H9 (cell line): ENCODE data around the gene FOXC2. TPM values are rescaled to one million over a fixed set of nuclear protein-coding genes. Genes with fewer than 3 reads are reported as not detected.
A peak's percentile ranks its signal among the peaks of the same experiment; 100 is the strongest.

ENCODE experiments used
- DNase-seq: peaks from one replicate; pipeline ENCODE4 v3.0.0-alpha.2; 2017
- H2AFZ ChIP-seq: one replicate; pipeline ENCODE4 v1.6.1; 2013; ENCODE audit warnings: mild to moderate bottlenecking, low read length, control low read depth, moderate library complexity
- H2AK5ac ChIP-seq: 2 replicates; pipeline ENCODE4 v1.6.1; 2013; ENCODE audit warnings: low read length, control low read depth, mixed read lengths; ENCODE audit not compliant: insufficient read length
- H2BK120ac ChIP-seq: one replicate; pipeline ENCODE4 v1.6.1; 2013; ENCODE audit warnings: low read depth, mild to moderate bottlenecking, low read length, control low read depth, inconsistent platforms; ENCODE audit not compliant: poor library complexity, severe bottlenecking
- H2BK12ac ChIP-seq: 2 replicates; pipeline ENCODE4 v1.6.1; 2013; ENCODE audit warnings: low read length, control low read depth, mixed read lengths, low read depth; ENCODE audit not compliant: insufficient read length
- H2BK15ac ChIP-seq: 2 replicates; pipeline ENCODE4 v1.6.1; 2013; ENCODE audit warnings: low read depth, low read length, control low read depth
- H2BK20ac ChIP-seq: one replicate; pipeline ENCODE4 v1.6.1; 2013; ENCODE audit warnings: low read depth, mild to moderate bottlenecking, low read length, control low read depth, inconsistent platforms; ENCODE audit not compliant: poor library complexity, severe bottlenecking
- H2BK5ac ChIP-seq: 2 replicates; pipeline ENCODE4 v1.6.1; 2013; ENCODE audit warnings: low read length, control low read depth, mixed read lengths; ENCODE audit not compliant: insufficient read length
- H3K14ac ChIP-seq: 2 replicates; pipeline ENCODE4 v1.6.1; 2013; ENCODE audit warnings: low read length, control low read depth; ENCODE audit not compliant: insufficient read depth
- H3K18ac ChIP-seq: 2 replicates; pipeline ENCODE4 v1.6.1; 2013; ENCODE audit warnings: low read depth, mild to moderate bottlenecking, mixed read lengths, low read length, control low read depth; ENCODE audit not compliant: insufficient read length
- H3K23ac ChIP-seq: 2 replicates; pipeline ENCODE4 v1.6.1; 2013; ENCODE audit warnings: low read length, control low read depth, mixed read lengths, low read depth; ENCODE audit not compliant: insufficient read length
- H3K23me2 ChIP-seq: 2 replicates; pipeline ENCODE4 v1.6.1; 2013; ENCODE audit warnings: low read depth, mild to moderate bottlenecking, mixed read lengths, low read length, control low read depth; ENCODE audit not compliant: insufficient read length, poor library complexity, severe bottlenecking
- H3K27ac ChIP-seq: 2 replicates; pipeline ENCODE4 v1.5.1; 2013; ENCODE audit warnings: low read length, control low read depth, mixed read lengths, low read depth; ENCODE audit not compliant: insufficient read length
- H3K27me3 ChIP-seq: 2 replicates; pipeline ENCODE4 v1.6.1; 2013; ENCODE audit warnings: low read length, control low read depth, inconsistent platforms; ENCODE audit not compliant: insufficient read depth
- H3K4ac ChIP-seq: 2 replicates; pipeline ENCODE4 v1.6.1; 2013; ENCODE audit warnings: low read depth, mild to moderate bottlenecking, control low read depth, inconsistent platforms, low read length, moderate library complexity
- H3K4me1 ChIP-seq: 2 replicates; pipeline ENCODE4 v1.6.1; 2013; ENCODE audit warnings: low read length, control low read depth, inconsistent platforms; ENCODE audit not compliant: insufficient read depth
- H3K4me2 ChIP-seq: 2 replicates; pipeline ENCODE4 v1.6.1; 2013; ENCODE audit warnings: low read length, control low read depth, mixed read lengths; ENCODE audit not compliant: insufficient read length, insufficient read depth
- H3K56ac ChIP-seq: 2 replicates; pipeline ENCODE4 v1.6.1; 2013; ENCODE audit warnings: low read depth, mild to moderate bottlenecking, mixed read lengths, low read length, control low read depth; ENCODE audit not compliant: insufficient read length
- H3K79me1 ChIP-seq: 2 replicates; pipeline ENCODE4 v1.6.1; 2013; ENCODE audit warnings: low read depth, mild to moderate bottlenecking, moderate library complexity, low read length, control low read depth, inconsistent platforms; ENCODE audit not compliant: insufficient read depth, poor library complexity, severe bottlenecking
- H3K79me2 ChIP-seq: 2 replicates; pipeline ENCODE4 v1.6.1; 2013; ENCODE audit warnings: low read length, control low read depth, inconsistent platforms; ENCODE audit not compliant: insufficient read depth
- H3K9ac ChIP-seq: 2 replicates; pipeline ENCODE4 v1.6.1; 2013; ENCODE audit warnings: low read length, control low read depth, mixed read lengths; ENCODE audit not compliant: insufficient read length; ENCODE audit errors: extremely low read depth
- H3K9me3 ChIP-seq: one replicate; pipeline ENCODE4 v1.6.1; 2013; ENCODE audit warnings: low read depth, low read length, inconsistent platforms; ENCODE audit not compliant: control insufficient read depth
- H3T11ph ChIP-seq: one replicate; pipeline ENCODE4 v1.6.1; 2013; ENCODE audit warnings: mild to moderate bottlenecking, low read length, control low read depth, inconsistent platforms
- H4K20me1 ChIP-seq: one replicate; pipeline ENCODE4 v1.6.1; 2013; ENCODE audit not compliant: control insufficient read depth, insufficient read length, insufficient read depth
- H4K5ac ChIP-seq: 2 replicates; pipeline ENCODE4 v1.6.1; 2013; ENCODE audit warnings: low read depth, mild to moderate bottlenecking, mixed read lengths, low read length, control low read depth; ENCODE audit not compliant: insufficient read length
- H4K8ac ChIP-seq: replicated peaks from 2 replicates; pipeline ENCODE4 v1.6.1; 2013; ENCODE audit warnings: low read length, control low read depth, mixed read lengths, low read depth; ENCODE audit not compliant: insufficient read length
- H4K91ac ChIP-seq: 2 replicates; pipeline ENCODE4 v1.6.1; 2013; ENCODE audit warnings: low read depth, mild to moderate bottlenecking, moderate library complexity, mixed read lengths, low read length, control low read depth; ENCODE audit not compliant: insufficient read length
- H3K27ac Mint-ChIP-seq, 3 experiments: 2 replicates in 2 of 3; 3 replicates in 1 of 3; pipeline ENCODE4 v1.8.0; 2020 to 2021; ENCODE audit warnings: mixed read lengths in 3 of 3, mild to moderate bottlenecking in 1 of 3, moderate library complexity in 1 of 3
- H3K27me3 Mint-ChIP-seq: 2 replicates; pipeline ENCODE4 v1.8.0; 2021; ENCODE audit warnings: low read depth, mild to moderate bottlenecking, moderate library complexity, mixed read lengths
- H3K36me3 Mint-ChIP-seq, 3 experiments: 2 replicates in 2 of 3; 3 replicates in 1 of 3; pipeline ENCODE4 v1.8.0; 2020 to 2021; ENCODE audit warnings: low read depth in 3 of 3, mixed read lengths in 3 of 3; ENCODE audit not compliant: insufficient read depth in 1 of 3
- H3K4me1 Mint-ChIP-seq, 2 experiments: 2 replicates each; pipeline ENCODE4 v1.8.0; 2020; ENCODE audit warnings: mixed read lengths in 2 of 2
- H3K4me3 Mint-ChIP-seq, 2 experiments: 2 replicates in 1 of 2; 3 replicates in 1 of 2; pipeline ENCODE4 v1.8.0; 2020 to 2021; ENCODE audit warnings: mild to moderate bottlenecking in 2 of 2, mixed read lengths in 2 of 2, moderate library complexity in 1 of 2
- H3K9me3 Mint-ChIP-seq, 2 experiments: 2 replicates in 1 of 2; 3 replicates in 1 of 2; pipeline ENCODE4 v1.8.0; 2020; ENCODE audit warnings: mild to moderate bottlenecking in 2 of 2, mixed read lengths in 2 of 2, moderate library complexity in 1 of 2
- CTCF ChIP-seq: fragments of 200-600 bp; sonication (generic); conservative IDR thresholded peaks from 3 replicates; pipeline ENCODE4 v1.8.0; 2021; ENCODE audit warnings: antibody characterized with exemption, mild to moderate bottlenecking
- WGBS: extraction: QIAGEN DNeasy Blood & Tissue Kit; methylation state at CpG from one replicate; pipeline ENCODE4 v1.1.7; 2013; ENCODE audit warnings: missing lambda C conversion rate, low lambda C conversion rate, mixed read lengths; ENCODE audit not compliant: insufficient read length; ENCODE audit errors: extremely low coverage; 5-methylcytosine and 5-hydroxymethylcytosine counted together
- total RNA-seq: library from RNA; stranded (reverse); gene quantifications from 2 replicates; pipeline ENCODE4 v1.2.1, GENCODE V29; 2021

FOXC2 gene
- total RNA-seq, 1 experiment from 2014 or later, result not detected

GRCh38 chr16:86571530-86571915, 4.9 kb downstream of the FOXC2 start:
- H3K4me2 ChIP-seq, result peak overlapping the region; percentile 8
- H4K91ac ChIP-seq, result no peak overlapping the region
- Mint-ChIP-seq H3K4me1 (peaks cover 30 to 41% of the 10 kb centered on the region in 2 experiments), H3K9me3 (peaks cover 2 to 3% of the 10 kb centered on the region in 2 experiments; a peak in 3 of 5 replicates), H3K27ac (no peak overlapping the region), H3K4me3 (peak overlapping the region in 1 of 2 experiments; percentile 19; a peak in 1 of 5 replicates), H3K36me3 (no peaks in the 10 kb centered on the region; a peak in 2 of 7 replicates), H3K27me3 (peaks cover 92% of the 10 kb centered on the region)
- H3T11ph ChIP-seq, result no peak overlapping the region
- no peak overlapping the region for H2AFZ ChIP-seq
- no peak overlapping the region for H3K56ac ChIP-seq
- no peak overlapping the region for H3K23ac ChIP-seq
- H3K14ac ChIP-seq, result no peak overlapping the region
- H2BK20ac ChIP-seq, result no peak overlapping the region
- no peak overlapping the region for H4K8ac ChIP-seq
- no peak overlapping the region for H2BK120ac ChIP-seq
- no peak for DNase-seq
- H3K18ac ChIP-seq, result no peak overlapping the region
- H2BK15ac ChIP-seq, result no peak overlapping the region
- H3K27ac ChIP-seq, result no peak overlapping the region
- H3K9me3 ChIP-seq, result no peaks in the 10 kb centered on the region
- no peaks in the 10 kb centered on the region for H3K79me1 ChIP-seq
- no peak overlapping the region for H3K4ac ChIP-seq
- H4K20me1 ChIP-seq, result no peaks in the 10 kb centered on the region
- no peak overlapping the region for H4K5ac ChIP-seq
- H3K23me2 ChIP-seq, result peaks cover 8% of the 10 kb centered on the region
- no peak overlapping the region for H2BK5ac ChIP-seq
- peaks cover 82% of the 10 kb centered on the region for H3K27me3 ChIP-seq
- peaks cover 8% of the 10 kb centered on the region; the same call in 1 of the 2 replicates for H3K4me1 ChIP-seq
- TF ChIP-seq CTCF, result no peak
- no peak overlapping the region for H2AK5ac ChIP-seq
- H2BK12ac ChIP-seq, result no peak overlapping the region
- H3K79me2 ChIP-seq, result no peaks in the 10 kb centered on the region
- no CpG with 5 or more reads among the region's 10 CpGs for WGBS
- no peak overlapping the region for H3K9ac ChIP-seq
